IMR-90 (cell line): ENCODE results near the gene CABCOCO1. TPM values are rescaled to one million over a fixed set of nuclear protein-coding genes. Genes with fewer than 3 reads are reported as not detected.
A peak's percentile ranks its signal among the peaks of the same experiment; 100 is the strongest.

Experiments
- ATAC-seq: fragments of 200-7000 bp; cut with Tn5 transposase; 2 replicates; pipeline ENCODE4 v1.9.1; 2020; ENCODE audit warnings: low read depth, mild to moderate bottlenecking, moderate library complexity
- BruUV-seq: library from RNA; stranded (reverse); fragments of 400-500 nt; replicated peaks from 2 replicates; lab custom pipeline; 2021; lab: Mats Ljungman, UMichigan
- CTCF ChIA-PET: fragments of 300-600 bp; formaldehyde crosslinking; extraction: SDS; loops from one replicate; lab custom pipeline; 2021; ENCODE audit warnings: antibody characterized with exemption; lab: Yijun Ruan, JAX
- POLR2A ChIA-PET: fragments of 300-600 bp; sonication (Branson Sonifier 250); formaldehyde crosslinking; loops from one replicate; lab custom pipeline; 2022; ENCODE audit warnings: antibody characterized with exemption; ENCODE audit not compliant: unreplicated experiment; lab: Charles Lee
- DNase-seq: peaks from one replicate; pipeline ENCODE4 v3.0.0; 2013
- H2AFZ ChIP-seq: replicated peaks from 2 replicates; pipeline ENCODE3; 2013; ENCODE audit warnings: low read length, mild to moderate bottlenecking; ENCODE audit not compliant: poor library complexity
- H2AK5ac ChIP-seq: 2 replicates; pipeline ENCODE4 v1.6.1; 2013; ENCODE audit warnings: low read depth, low read length, inconsistent platforms
- H2AK9ac ChIP-seq: replicated peaks from 2 replicates; pipeline ENCODE3; 2013; ENCODE audit warnings: mild to moderate bottlenecking, low read depth, low read length, moderate library complexity; ENCODE audit not compliant: poor library complexity
- H2BK120ac ChIP-seq: 2 replicates; pipeline ENCODE4 v1.6.1; 2013; ENCODE audit warnings: low read depth, low read length, inconsistent platforms
- H2BK15ac ChIP-seq: 3 replicates; pipeline ENCODE4 v1.6.1; 2013; ENCODE audit warnings: low read depth, low read length, inconsistent platforms
- H2BK20ac ChIP-seq: 2 replicates; pipeline ENCODE4 v1.6.1; 2013; ENCODE audit warnings: low read depth, mild to moderate bottlenecking, inconsistent platforms, low read length, moderate library complexity
- H2BK5ac ChIP-seq: 2 replicates; pipeline ENCODE4 v1.6.1; 2013; ENCODE audit warnings: mild to moderate bottlenecking, low read depth, low read length, inconsistent platforms; ENCODE audit not compliant: poor library complexity, severe bottlenecking
- H3K14ac ChIP-seq: replicated peaks from 2 replicates; pipeline ENCODE4 v1.6.1; 2013; ENCODE audit warnings: low read depth, low read length, inconsistent platforms
- H3K18ac ChIP-seq: 2 replicates; pipeline ENCODE4 v1.6.1; 2013; ENCODE audit warnings: low read depth, low read length, control low read depth
- H3K23ac ChIP-seq: 2 replicates; pipeline ENCODE4 v1.6.1; 2013; ENCODE audit warnings: low read depth, low read length, inconsistent platforms
- H3K27ac ChIP-seq: 2 replicates; pipeline ENCODE4 v1.5.1; 2013; ENCODE audit warnings: mild to moderate bottlenecking, control low read depth, low read length; ENCODE audit not compliant: insufficient read depth
- H3K27me3 ChIP-seq: 2 replicates; pipeline ENCODE4 v1.6.1; 2013; ENCODE audit warnings: low read length; ENCODE audit not compliant: control insufficient read depth, insufficient read depth
- H3K36me3 ChIP-seq: 2 replicates; pipeline ENCODE4 v1.6.1; 2013; ENCODE audit warnings: low read length, mixed read lengths; ENCODE audit not compliant: control insufficient read depth, insufficient read depth
- H3K4ac ChIP-seq: 2 replicates; pipeline ENCODE4 v1.6.1; 2013; ENCODE audit warnings: low read depth, low read length, inconsistent platforms
- H3K4me1 ChIP-seq: 2 replicates; pipeline ENCODE4 v1.6.1; 2013; ENCODE audit warnings: low read length, mixed read lengths; ENCODE audit not compliant: control insufficient read depth, insufficient read depth
- H3K4me2 ChIP-seq: 2 replicates; pipeline ENCODE4 v1.6.1; 2013; ENCODE audit warnings: low read depth, mild to moderate bottlenecking, control low read depth, low read length, moderate library complexity
- H3K4me3 ChIP-seq: 2 replicates; pipeline ENCODE4 v1.5.1; 2013; ENCODE audit warnings: low read depth, mild to moderate bottlenecking, control low read depth, low read length, moderate library complexity; ENCODE audit not compliant: insufficient read depth
- H3K56ac ChIP-seq: 2 replicates; pipeline ENCODE4 v1.6.1; 2013; ENCODE audit warnings: low read length, inconsistent platforms; ENCODE audit not compliant: insufficient read depth; ENCODE audit errors: extremely low read depth
- H3K79me1 ChIP-seq, 2 experiments: 2 replicates each; pipeline ENCODE4 v1.6.1; 2013; ENCODE audit warnings: low read length in 2 of 2, inconsistent platforms in 1 of 2, low read depth in 1 of 2
- H3K9ac ChIP-seq: 2 replicates; pipeline ENCODE4 v1.6.1; 2013; ENCODE audit warnings: low read depth, low read length, control low read depth
- H3K9me1 ChIP-seq: 2 replicates; pipeline ENCODE4 v1.6.1; 2013; ENCODE audit warnings: low read length, inconsistent platforms; ENCODE audit not compliant: insufficient read depth
- H3K9me3 ChIP-seq: 2 replicates; pipeline ENCODE4 v1.6.1; 2013; ENCODE audit warnings: low read length; ENCODE audit not compliant: control insufficient read depth, insufficient read depth
- H4K20me1 ChIP-seq: 2 replicates; pipeline ENCODE4 v1.6.1; 2013; ENCODE audit warnings: low read length, inconsistent platforms; ENCODE audit not compliant: insufficient read depth
- H4K5ac ChIP-seq: 2 replicates; pipeline ENCODE4 v1.6.1; 2013; ENCODE audit warnings: mild to moderate bottlenecking, low read depth, low read length, control low read depth
- H4K8ac ChIP-seq, 2 experiments: 2 replicates each; pipeline ENCODE4 v1.6.1; 2013; ENCODE audit warnings: low read depth in 2 of 2, low read length in 2 of 2, control low read depth in 1 of 2, inconsistent platforms in 1 of 2
- H4K91ac ChIP-seq: 2 replicates; pipeline ENCODE4 v1.6.1; 2013; ENCODE audit warnings: low read depth, low read length, inconsistent platforms; ENCODE audit not compliant: insufficient read depth
- BHLHE40 ChIP-seq: fragments of 150-350 bp; IDR thresholded peaks from 2 replicates; pipeline ENCODE4 v1.6.1; 2016; ENCODE audit warnings: mild to moderate bottlenecking, low read depth, low read length
- CEBPB ChIP-seq: IDR thresholded peaks from 2 replicates; pipeline ENCODE4 v1.6.1; 2012; ENCODE audit warnings: low read depth, low read length, improper control_type of control experiment
- CHD1 ChIP-seq: IDR thresholded peaks from 2 replicates; pipeline ENCODE4 v1.6.1; 2012; ENCODE audit warnings: low read depth, low read length, improper control_type of control experiment
- CTCF ChIP-seq: conservative IDR thresholded peaks from 2 replicates; pipeline ENCODE4 v1.5.1; 2012; ENCODE audit warnings: mild to moderate bottlenecking, low read depth, low read length, improper control_type of control experiment
- FOS ChIP-seq: fragments of 150-350 bp; IDR thresholded peaks from 2 replicates; pipeline ENCODE4 v1.6.1; 2016; ENCODE audit warnings: low read depth, low read length
- MAFK ChIP-seq: IDR thresholded peaks from 2 replicates; pipeline ENCODE4 v1.6.1; 2012; ENCODE audit warnings: low read depth, low read length, improper control_type of control experiment
- MAZ ChIP-seq: IDR thresholded peaks from 2 replicates; pipeline ENCODE4 v1.6.1; 2012; ENCODE audit warnings: low read depth, mild to moderate bottlenecking, low read length, improper control_type of control experiment, moderate library complexity, borderline replicate concordance
- MXI1 ChIP-seq: IDR thresholded peaks from 2 replicates; pipeline ENCODE4 v1.6.1; 2012; ENCODE audit warnings: low read depth, mild to moderate bottlenecking, low read length, moderate library complexity, borderline replicate concordance
- NFE2L2 ChIP-seq: fragments of 150-350 bp; IDR thresholded peaks from 2 replicates; pipeline ENCODE4 v1.6.1; 2016; ENCODE audit warnings: low read depth, mild to moderate bottlenecking, low read length
- RCOR1 ChIP-seq: IDR thresholded peaks from 2 replicates; pipeline ENCODE4 v1.6.1; 2012; ENCODE audit warnings: mild to moderate bottlenecking, low read length, improper control_type of control experiment; ENCODE audit not compliant: insufficient replicate concordance
- RFX5 ChIP-seq: IDR thresholded peaks from 2 replicates; pipeline ENCODE4 v1.8.0; 2012; ENCODE audit warnings: low read depth, mild to moderate bottlenecking, low read length, moderate library complexity
- USF2 ChIP-seq: fragments of 150-350 bp; IDR thresholded peaks from 2 replicates; pipeline ENCODE4 v1.6.1; 2017; ENCODE audit warnings: mild to moderate bottlenecking, antibody characterized with exemption, low read length, low read depth
- WGBS, 2 experiments: methylation state at CpG; one replicate each; pipeline versions ENCODE4 v1.1.5 to v1.1.7; 2013; ENCODE audit warnings: missing lambda C conversion rate in 2 of 2; ENCODE audit not compliant: insufficient read length in 1 of 2; ENCODE audit errors: extremely low coverage in 2 of 2; 5-methylcytosine and 5-hydroxymethylcytosine counted together
- dilution Hi-C: fragments of 300-500 bp; cut with HindIII; formaldehyde crosslinking; loops from one replicate; pipeline ENCODE4 v1.14.3; 2018; ENCODE audit warnings: low sequenced_read_pairs; ENCODE audit not compliant: unreplicated experiment
- in situ Hi-C: fragments of 300-500 bp; cut with MboI; formaldehyde crosslinking; loops from 3 replicates; pipeline ENCODE4 v1.14.3; 2019; ENCODE audit warnings: low sequenced_read_pairs, inconsistent platforms, mixed read lengths
- intact Hi-C: fragments of 100-400 bp; cut with micrococcal nuclease; formaldehyde crosslinking; loops from 2 replicates; pipeline ENCODE4 v1.10.0; 2022
- polyA plus RNA-seq, 3 experiments: library from polyadenylated mRNA; depleted of rRNA; stranded (reverse); fragments of >200 nt; gene quantifications; 2 replicates each; pipeline ENCODE4 v1.2.3, GENCODE V29; 2012; ENCODE audit warnings: low replicate concordance in 1 of 3
- total RNA-seq: library from RNA; depleted of rRNA; stranded (reverse); fragments of >200 nt; gene quantifications from 2 replicates; pipeline ENCODE4 v1.2.3, GENCODE V29; 2012

The CABCOCO1 gene
- total and polyA plus RNA-seq, 2 of the 4 experiments (the other 2 are of a cell fraction): 0.18 to 0.31 TPM

- in situ Hi-C loops: no loop called here
- TF ChIP-seq FOS (no peak), MXI1 (no peak), USF2 (no peak), CHD1 (no peak), CTCF (no peak), MAZ (no peak), RCOR1 (no peak), MAFK (no peak), NFE2L2 (no peak), RFX5 (no peak), CEBPB (no peak), BHLHE40 (no peak)
Observed at GRCh38 chr10:61793760-61794703, 131.3 kb downstream of the CABCOCO1 start.

More at GRCh38 chr10:61793760-61794703, 131.3 kb downstream of the CABCOCO1 start:
- H3K18ac ChIP-seq: peak overlapping the region; percentile 96
- H3K23ac ChIP-seq: 0 out of 2 replicates have a peak overlapping the region, but pooled peaks have one; percentile 14
- peak overlapping the region; percentile 39; the same call in 1 of the 2 replicates for H3K14ac ChIP-seq
- no peak overlapping the region for H2AK9ac ChIP-seq
- DNase-seq (peak; percentile 79), ATAC-seq (peak; percentile 41)
- ChIA-PET POLR2A (interaction anchor here (0.7 kb wide), 1 partner anchor 162 kb away, joined by 11 read pairs; no protein-coding TSS in a partner anchor), CTCF (no interaction called here)
- H2AK5ac ChIP-seq: peak overlapping the region; percentile 72; the same call in 1 of the 2 replicates
- peak overlapping the region; percentile 24 for H3K4me2 ChIP-seq
- peak overlapping the region; percentile 41 for H2BK5ac ChIP-seq
- peak overlapping the region; percentile 83 for H2BK120ac ChIP-seq
- H3K9me3 ChIP-seq: no peaks in the 10 kb centered on the region
- no peaks in the 10 kb centered on the region for H3K36me3 ChIP-seq
- no peak overlapping the region for H2AFZ ChIP-seq
- H3K9me1 ChIP-seq: peaks cover 18% of the 10 kb centered on the region; the same call in 1 of the 2 replicates
- H4K91ac ChIP-seq: peak overlapping the region; percentile 65
- no TSS peak for BruUV-seq
- H3K56ac ChIP-seq: peak overlapping the region; percentile 22; the same call in 1 of the 2 replicates
- peaks cover 19% of the 10 kb centered on the region for H3K4me1 ChIP-seq
- H4K8ac ChIP-seq: peak overlapping the region; percentile 7 to 60; a peak in 1 of 4 replicates
- no peaks in the 10 kb centered on the region for H3K27me3 ChIP-seq
- no peaks in the 10 kb centered on the region for H4K20me1 ChIP-seq
- H2BK15ac ChIP-seq: peak overlapping the region; percentile 28; the same call in 2 of the 3 replicates
- H3K79me1 ChIP-seq: peaks cover 0 to 3% of the 10 kb centered on the region in 2 experiments; a peak in 1 of 4 replicates
- H3K4ac ChIP-seq: peak overlapping the region; percentile 81
- H4K5ac ChIP-seq: peak overlapping the region; percentile 91
- no peak overlapping the region for H3K4me3 ChIP-seq
- intact Hi-C loops: loop anchor here (1.0 to 5.0 kb wide), 2 partner anchors 41 to 108 kb away; partner anchors contain the start of gene ARID5B
- H3K27ac ChIP-seq: peak overlapping the region; percentile 80
- no peak overlapping the region for H3K9ac ChIP-seq
- peak overlapping the region; percentile 83 for H2BK20ac ChIP-seq
- 100% methylated on average over 2 of the region's 5 CpGs; no CpG with 5 or more reads in 1 of the 2 experiments for WGBS, 2 experiments
- dilution Hi-C loops: no loop called here
